ENCODE measurements around the gene FMN2. TPM values are rescaled to one million over a fixed set of nuclear protein-coding genes. Genes with fewer than 3 reads are reported as not detected.

FMN2 gene
- total RNA-seq, 1 donor from 2014 or later, result 0.38 TPM

DNA sequence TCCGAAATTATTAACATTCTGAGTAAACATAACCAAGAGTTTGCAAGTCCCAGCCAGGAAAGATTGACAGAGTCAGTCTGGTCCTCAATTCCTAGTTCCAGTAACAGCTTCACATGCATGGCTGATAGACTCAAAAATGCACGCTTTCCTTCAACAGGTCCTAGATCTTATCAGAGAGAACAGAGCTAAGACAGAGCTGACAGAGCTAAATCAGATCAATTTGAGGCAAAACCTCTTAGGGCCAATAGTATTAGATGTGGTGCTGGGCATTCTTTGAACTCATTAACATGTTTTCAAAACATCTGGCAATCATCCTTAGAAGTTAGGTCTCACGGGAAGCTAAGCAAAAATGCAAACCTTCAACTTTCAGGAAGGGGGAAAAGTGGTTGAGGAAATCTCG, 406.2 kb downstream of the FMN2 start:
- no peak for DNase-seq (ENCODE audit: low spot score)
- intact Hi-C loops (cut with DNase I), result no loop called here

DNA sequence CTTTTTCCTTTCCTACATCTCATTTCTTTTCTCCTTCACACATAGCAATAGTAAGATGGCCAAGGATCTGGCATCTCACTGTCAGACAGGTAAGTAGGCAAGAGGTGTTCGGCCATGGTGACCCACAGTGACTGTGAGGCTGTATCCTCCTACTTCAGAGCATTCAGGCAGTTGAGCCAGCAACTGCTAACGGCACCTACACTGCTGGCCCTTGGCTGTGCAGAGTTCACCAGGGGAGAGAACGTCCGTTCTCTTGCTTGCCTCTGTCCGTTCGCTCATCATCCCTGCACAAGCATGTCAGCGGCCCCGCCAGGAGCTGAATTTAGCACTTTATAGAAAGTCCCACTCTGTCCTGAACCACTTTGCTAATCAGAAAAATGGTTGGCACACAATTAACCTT, 406.7 kb downstream of the FMN2 start:
- intact Hi-C loops (cut with DNase I), result no loop called here
- DNase-seq (ENCODE audit: low spot score), result no peak

DNA sequence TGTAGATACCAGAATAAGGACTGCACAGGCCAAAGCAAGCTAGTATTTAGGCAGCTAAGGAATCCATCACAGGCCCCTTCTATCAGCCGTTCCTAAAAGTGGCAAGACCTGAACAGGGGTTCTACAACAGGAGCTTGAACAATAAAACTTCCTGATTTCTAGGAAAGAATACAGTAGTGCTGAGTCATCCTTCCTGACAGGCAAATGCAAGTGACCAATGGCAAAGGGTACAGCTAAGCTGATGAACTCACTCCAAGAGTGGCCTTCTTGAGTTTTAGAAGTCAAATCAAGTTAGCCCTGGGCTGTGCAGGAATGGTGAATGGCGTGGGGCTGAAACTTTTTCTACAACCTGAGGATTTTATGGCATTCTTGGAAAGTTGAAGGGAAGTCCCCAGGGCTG, 407.3 kb downstream of the FMN2 start:
- DNase-seq (ENCODE audit: low spot score), result no peak
- intact Hi-C loops (cut with DNase I), result no loop called here

DNA sequence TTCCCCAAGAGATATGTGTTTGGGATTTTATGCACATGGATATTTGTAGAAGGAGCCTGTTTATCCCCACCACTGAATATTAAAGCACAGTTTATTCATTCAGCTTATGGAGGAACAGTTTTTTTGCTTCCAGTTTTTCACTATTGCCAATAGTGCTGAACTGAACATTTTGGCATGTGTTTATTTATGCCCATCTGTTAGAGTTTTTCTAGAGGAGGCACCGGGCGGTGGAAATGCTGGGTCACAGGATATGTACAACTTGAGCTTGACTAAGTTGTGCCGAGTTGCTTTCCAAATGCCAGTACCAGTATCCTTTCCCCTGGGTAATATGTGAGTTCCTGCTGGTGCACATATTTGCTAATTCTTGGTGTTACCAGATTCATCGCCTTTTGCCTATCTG, 409.0 kb downstream of the FMN2 start:
- intact Hi-C loops (cut with DNase I), result no loop called here
- no peak for DNase-seq (ENCODE audit: low spot score)

DNA sequence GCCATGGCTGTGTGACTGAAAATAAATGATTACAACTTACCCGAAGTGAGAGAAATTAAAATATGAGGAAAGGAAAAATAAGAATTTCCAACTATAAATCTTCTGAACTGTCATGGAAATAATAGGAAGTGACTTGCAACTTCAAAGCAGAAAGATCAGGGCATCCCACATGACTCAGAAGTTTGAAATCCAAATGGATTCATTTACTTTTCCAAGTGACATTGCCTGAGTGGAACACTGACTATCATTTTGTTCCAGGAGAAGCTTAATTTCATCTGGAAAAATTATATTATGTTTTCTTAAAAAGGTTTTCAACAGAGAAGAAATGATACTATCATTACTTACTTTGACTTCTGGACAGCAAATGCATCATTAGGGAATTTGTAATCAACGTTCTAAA, 409.4 kb downstream of the FMN2 start:
- no peak for DNase-seq (ENCODE audit: low spot score)
- intact Hi-C loops (cut with DNase I), result no loop called here

DNA sequence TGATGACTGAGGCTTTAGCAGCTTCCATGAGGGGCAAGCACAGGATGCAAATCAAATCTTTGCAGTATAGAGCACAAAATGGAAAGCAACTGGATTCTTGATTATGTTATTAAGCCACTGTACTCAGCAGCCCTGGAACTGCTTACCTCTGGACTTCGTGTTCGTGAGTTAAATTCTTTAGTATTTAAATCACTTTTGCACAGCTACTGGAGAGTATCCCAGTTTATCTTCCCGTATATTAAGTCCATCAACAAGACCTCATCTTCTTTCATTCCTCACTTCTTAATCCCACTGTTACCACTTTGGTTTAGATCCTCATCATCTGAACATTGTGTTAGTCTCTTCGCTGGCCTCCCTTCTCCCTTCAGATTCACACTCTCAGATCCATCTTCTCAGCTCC, 411.4 kb downstream of the FMN2 start:
- intact Hi-C loops (cut with DNase I), result no loop called here

DNA sequence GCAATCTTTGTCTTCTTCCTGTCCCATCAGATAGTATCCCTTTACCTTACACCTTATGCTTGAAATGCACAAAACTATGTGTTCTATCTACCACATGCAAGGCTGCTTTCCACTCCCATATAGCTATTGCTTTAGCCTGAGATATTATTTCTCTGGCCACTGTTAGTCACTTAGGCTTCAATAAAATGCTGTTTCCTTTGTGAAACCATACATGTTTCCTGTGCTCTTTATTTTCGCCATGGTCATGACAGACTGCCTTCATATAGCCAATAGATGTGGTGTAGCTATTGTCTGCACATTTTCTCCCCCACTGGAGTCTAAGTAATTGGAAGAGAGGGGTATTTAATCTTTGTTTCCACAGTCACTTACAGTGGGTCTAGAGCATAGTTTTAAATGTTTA, 411.9 kb downstream of the FMN2 start:
- intact Hi-C loops (cut with DNase I), result no loop called here
- DNase-seq (ENCODE audit: low spot score), result no peak

More for the DNA sequence above, 411.4 kb downstream of the FMN2 start:
- no peak for DNase-seq (ENCODE audit: low spot score)

DNA sequence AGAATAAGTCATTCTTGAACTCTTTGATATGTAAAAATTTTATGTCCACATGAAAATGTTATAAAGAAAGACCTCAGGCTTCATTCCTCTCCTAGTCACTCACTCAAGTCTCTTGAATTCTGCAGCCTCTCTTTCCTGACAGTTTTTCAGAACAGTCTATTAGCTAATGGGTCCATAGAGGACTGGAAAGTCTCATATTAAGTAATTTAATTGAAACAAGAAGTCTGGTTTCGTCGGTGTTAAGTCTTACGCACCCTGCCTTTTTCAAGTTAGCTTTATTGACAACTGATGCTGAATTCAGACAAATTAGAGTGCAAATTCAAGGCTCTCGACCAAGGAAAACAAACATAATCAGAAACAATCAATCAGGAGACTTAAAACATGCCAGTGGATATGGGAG, 414.5 kb downstream of the FMN2 start:
- no peak for DNase-seq (ENCODE audit: low spot score)

DNA sequence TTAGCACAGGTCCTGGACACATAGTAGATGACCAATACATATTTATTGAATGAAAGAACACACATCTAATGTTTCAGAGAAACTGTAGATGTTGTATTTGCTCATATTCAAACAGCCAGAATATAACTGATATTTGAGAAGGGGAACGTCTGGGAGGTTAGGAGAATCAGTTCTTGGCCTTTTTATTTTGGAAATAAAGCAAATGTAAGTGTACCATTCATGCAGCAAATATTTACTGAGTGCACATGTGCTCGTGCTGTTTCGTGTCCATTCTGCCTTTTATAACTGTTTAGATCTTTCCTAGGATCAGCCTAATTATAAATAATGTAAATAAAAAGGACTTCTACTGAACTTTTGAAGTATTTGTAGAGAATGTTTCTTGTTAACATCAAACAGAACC, 416.5 kb downstream of the FMN2 start:
- DNase-seq (ENCODE audit: low spot score), result no peak
- intact Hi-C loops (cut with DNase I), result no loop called here

More for the DNA sequence above, 414.5 kb downstream of the FMN2 start:
- intact Hi-C loops (cut with DNase I), result no loop called here

DNA sequence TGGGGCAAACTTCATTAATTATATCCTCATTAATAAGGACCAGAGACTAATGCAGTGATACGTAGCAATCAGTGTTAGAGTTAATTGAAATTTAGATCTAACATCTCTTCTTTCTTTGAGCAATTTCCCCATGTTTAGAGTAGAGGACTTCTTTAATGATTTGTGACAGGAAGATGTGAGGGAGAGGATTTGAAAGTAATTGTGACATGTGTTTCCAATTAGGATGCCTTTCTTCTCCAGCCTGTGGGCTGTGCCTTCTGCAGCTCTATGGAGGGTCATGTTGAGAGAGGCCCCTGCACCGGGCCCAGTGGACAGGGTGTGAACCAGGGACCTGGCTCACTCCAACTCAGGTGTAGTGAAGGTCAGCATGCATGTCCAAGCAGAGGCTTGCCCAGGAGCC, 417.3 kb downstream of the FMN2 start:
- intact Hi-C loops (cut with DNase I), result no loop called here

DNA sequence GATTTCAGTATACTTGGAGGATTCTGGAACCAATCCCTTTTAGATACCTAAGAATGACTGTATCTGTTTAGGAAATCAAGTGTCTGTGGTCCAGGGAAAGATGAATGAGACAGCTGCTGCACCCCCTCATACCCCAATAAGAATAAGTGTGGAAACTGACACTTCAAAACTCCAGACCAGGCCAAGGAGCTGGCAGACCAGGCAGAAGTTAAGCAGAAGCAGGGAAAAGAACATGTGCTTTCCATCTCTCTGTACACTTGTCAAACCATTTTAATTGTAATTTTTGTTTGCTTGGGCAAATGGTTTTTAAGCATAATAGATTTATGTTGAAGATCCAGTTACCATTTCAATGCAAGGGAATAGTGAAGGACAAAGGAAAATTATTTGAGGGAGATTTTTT, 420.1 kb downstream of the FMN2 start:
- intact Hi-C loops (cut with DNase I), result no loop called here
- DNase-seq (ENCODE audit: low spot score), result no peak

More for the DNA sequence above, 417.3 kb downstream of the FMN2 start:
- DNase-seq (ENCODE audit: low spot score), result no peak

DNA sequence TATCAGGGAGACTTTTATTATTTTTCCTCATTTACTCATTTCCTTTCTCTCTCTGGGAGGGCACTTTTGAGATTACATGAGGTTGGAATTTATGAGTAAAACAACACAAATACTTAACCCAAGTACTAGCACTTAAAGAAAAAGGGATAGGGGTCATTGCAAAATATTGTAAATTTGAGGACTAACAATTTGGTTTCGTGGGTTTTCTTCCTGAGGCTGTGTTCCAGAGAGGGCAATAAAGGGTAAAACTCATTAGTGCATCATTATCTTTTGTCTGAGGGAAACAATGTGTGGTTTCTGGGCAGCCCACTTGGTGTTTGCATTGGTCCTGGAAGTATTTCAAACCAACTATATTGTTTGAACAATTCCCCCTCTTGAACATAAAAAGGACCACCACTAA, 423.8 kb downstream of the FMN2 start:
- DNase-seq (ENCODE audit: low spot score), result no peak
- intact Hi-C loops (cut with DNase I), result no loop called here

DNA sequence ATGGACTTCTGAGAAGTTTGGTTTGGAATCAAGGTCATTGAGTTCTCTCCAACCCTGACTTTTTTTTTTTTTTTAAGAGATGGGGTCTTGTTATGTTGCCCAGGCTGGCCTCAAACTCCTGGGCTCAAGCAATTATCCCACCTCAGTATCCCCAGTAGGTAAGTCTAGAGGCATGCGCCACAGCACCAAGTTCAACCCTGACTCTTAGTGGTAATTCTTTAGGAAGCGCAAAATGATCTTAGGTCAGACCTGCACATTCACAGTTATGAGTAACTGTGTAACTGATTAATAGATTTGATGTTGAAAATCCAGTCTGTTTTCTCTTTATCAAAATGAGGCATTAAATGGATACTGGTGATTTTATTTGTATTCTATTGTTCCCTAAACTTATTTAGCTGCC, 424.4 kb downstream of the FMN2 start:
- DNase-seq (ENCODE audit: low spot score), result no peak
- intact Hi-C loops (cut with DNase I), result no loop called here

DNA sequence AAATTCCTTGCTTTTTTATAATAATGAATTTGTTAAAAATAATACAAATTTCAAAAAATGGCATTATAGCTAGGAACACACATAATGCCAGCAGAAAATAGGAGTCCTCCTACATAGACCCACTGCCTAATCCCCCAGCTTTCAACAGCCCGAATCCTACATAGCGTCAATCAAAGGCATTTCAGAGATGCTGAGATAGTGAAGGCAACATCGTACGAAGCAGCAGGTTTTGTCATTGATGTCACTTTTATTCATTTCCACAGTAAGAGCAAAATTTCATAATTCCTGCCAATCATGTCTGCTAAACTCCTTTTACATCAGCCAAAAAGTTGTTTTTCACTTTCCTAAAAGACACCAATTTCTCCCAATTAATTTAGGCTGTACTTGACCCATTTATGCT, 426.2 kb downstream of the FMN2 start:
- no peak for DNase-seq (ENCODE audit: low spot score)
- intact Hi-C loops (cut with DNase I), result no loop called here

DNA sequence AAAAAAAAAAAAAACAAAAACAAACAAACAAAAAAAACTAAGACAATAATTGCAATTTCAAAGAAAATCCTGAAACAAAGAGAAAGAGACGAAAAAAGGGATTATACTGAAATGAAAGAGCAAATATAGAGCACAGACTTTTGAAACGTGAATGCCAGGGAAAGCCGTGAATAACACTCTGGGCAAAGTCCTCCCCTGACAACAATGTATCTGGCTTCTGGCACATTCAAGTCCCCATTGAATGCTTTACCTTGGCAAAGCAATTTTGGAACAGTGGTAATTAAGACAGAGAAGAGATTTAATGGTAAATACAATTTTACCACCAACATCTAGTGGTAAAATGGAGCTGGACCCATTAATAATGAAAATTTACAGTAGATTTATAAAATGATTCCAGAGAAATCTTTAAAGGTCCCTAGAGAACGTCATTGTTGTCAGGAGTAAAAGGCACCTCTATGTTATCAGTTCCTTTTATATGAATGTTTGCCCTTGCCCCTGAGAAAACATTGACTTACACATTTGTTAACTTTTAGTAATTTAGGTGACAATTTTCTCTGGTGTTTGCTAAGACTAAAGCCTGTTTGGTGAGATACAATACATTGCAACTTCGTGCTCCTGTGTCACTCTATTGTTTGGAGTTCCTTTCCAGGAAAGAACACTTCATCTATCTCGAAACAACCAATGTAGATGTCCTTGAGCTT, 430.6 kb downstream of the FMN2 start:
- no peak for DNase-seq (ENCODE audit: low spot score)
- intact Hi-C loops (cut with DNase I), result no loop called here

DNA sequence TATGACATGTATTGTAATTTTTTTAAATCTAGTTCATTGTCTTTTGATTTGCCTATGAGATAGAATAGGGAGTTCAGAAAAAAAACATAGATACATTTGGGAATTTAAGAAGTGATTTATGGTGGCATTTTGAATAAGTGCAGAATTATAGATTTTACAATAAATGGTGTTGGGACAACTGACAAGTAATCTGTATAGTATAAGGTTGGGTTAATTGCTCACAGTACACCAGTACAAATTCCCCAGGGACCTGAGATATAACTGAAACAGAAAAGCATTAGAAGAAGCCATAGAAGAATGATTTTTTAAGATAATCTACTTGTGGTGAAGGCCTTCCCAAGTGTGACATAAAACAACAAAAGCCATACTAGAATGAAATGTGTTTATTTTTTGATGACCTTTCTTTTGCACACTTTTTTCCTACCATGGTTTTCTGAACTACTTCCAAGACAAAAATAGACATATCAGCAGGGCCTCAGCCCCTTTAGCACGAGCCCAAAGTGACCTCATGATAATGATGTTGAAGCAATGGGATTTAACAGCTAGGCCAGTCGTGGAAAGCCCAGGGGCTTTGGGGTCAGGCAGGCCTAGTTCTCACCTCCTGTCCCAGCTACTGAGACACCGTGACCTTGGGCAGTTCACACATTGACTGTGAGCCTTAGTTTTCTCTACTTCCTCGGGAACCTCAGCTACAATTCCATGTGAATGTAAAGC, 432.8 kb downstream of the FMN2 start:
- DNase-seq (ENCODE audit: low spot score), result no peak
- intact Hi-C loops (cut with DNase I), result no loop called here
